Endodermal cell (in vitro differentiated cells): ENCODE measurements around the gene ODAD4. TPM values are rescaled to one million over a fixed set of nuclear protein-coding genes. Genes with fewer than 3 reads are reported as not detected.

Experiments used
- DNase-seq: peaks from one replicate; pipeline ENCODE4 v3.0.0-alpha.2; 2017
- H3K27ac ChIP-seq: 2 replicates; pipeline ENCODE4 v1.5.1; 2013; ENCODE audit warnings: mild to moderate bottlenecking, low read depth, low read length, moderate library complexity
- H3K27me3 ChIP-seq: 2 replicates; pipeline ENCODE4 v1.6.1; 2013; ENCODE audit warnings: mild to moderate bottlenecking, low read length, moderate library complexity; ENCODE audit not compliant: insufficient read depth, control insufficient read depth, poor library complexity, severe bottlenecking
- H3K36me3 ChIP-seq: 2 replicates; pipeline ENCODE4 v1.7.0; 2013; ENCODE audit warnings: mild to moderate bottlenecking, low read length, moderate library complexity; ENCODE audit not compliant: control insufficient read depth, insufficient read depth
- H3K4me1 ChIP-seq: one replicate; pipeline ENCODE4 v1.7.0; 2013; ENCODE audit warnings: low read length; ENCODE audit not compliant: control insufficient read depth, insufficient read depth
- H3K4me3 ChIP-seq: 2 replicates; pipeline ENCODE4 v1.5.1; 2013; ENCODE audit warnings: mild to moderate bottlenecking, low read length, moderate library complexity
- H3K9ac ChIP-seq: 2 replicates; pipeline ENCODE4 v1.6.1; 2013; ENCODE audit warnings: mild to moderate bottlenecking, low read length, moderate library complexity; ENCODE audit not compliant: poor library complexity, severe bottlenecking; ENCODE audit errors: extremely low read depth
- H3K9me3 ChIP-seq: 2 replicates; pipeline ENCODE4 v1.6.1; 2013; ENCODE audit warnings: mild to moderate bottlenecking, low read length, moderate library complexity; ENCODE audit not compliant: control insufficient read depth
- H3K27ac Mint-ChIP-seq: 2 replicates; pipeline ENCODE4 v1.8.0; 2020; ENCODE audit warnings: mixed read lengths
- H3K27me3 Mint-ChIP-seq: 2 replicates; pipeline ENCODE4 v1.8.0; 2021; ENCODE audit warnings: mild to moderate bottlenecking, mixed read lengths; ENCODE audit not compliant: insufficient read depth
- H3K36me3 Mint-ChIP-seq: 2 replicates; pipeline ENCODE4 v1.8.0; 2020; ENCODE audit warnings: low read depth, mixed read lengths
- H3K4me1 Mint-ChIP-seq: 2 replicates; pipeline ENCODE4 v1.8.0; 2020; ENCODE audit warnings: mixed read lengths
- H3K4me3 Mint-ChIP-seq: 2 replicates; pipeline ENCODE4 v1.8.0; 2020; ENCODE audit warnings: mild to moderate bottlenecking, moderate library complexity, mixed read lengths
- H3K9me3 Mint-ChIP-seq: 2 replicates; pipeline ENCODE4 v1.8.0; 2020; ENCODE audit warnings: mild to moderate bottlenecking, mixed read lengths
- CTCF ChIP-seq: fragments of 200-600 bp; sonication (generic); conservative IDR thresholded peaks from 2 replicates; pipeline ENCODE4 v1.5.0; 2021; ENCODE audit warnings: antibody characterized with exemption, mild to moderate bottlenecking
- WGBS, 2 experiments: methylation state at CpG; one replicate each; pipeline versions ENCODE4 v1.1.5 to v1.1.7; 2013; ENCODE audit warnings: missing lambda C conversion rate in 2 of 2, mixed read lengths in 1 of 2; ENCODE audit not compliant: insufficient coverage in 1 of 2, insufficient read length in 1 of 2; 5-methylcytosine and 5-hydroxymethylcytosine counted together
- total RNA-seq, 2 donors: library from RNA; stranded (reverse); fragmentation: NEBNext Ultra II Directional in 1 of 2; extraction: Animal tissue kit (Norgen Biotek cat#: 25700) in 1 of 2; gene quantifications; 2 replicates in 1 of 2; 3 replicates in 1 of 2; pipeline ENCODE4 v1.2.1, GENCODE V29; 2021

ODAD4 gene
- total RNA-seq, 2 donors from 2014 or later, result 3.9 to 4.7 TPM

- no peak for DNase-seq
- Histone ChIP-seq H3K27ac (no peak overlapping the region), H3K4me1 (no peaks in the 10 kb centered on the region), H3K36me3 (peaks cover 7% of the 10 kb centered on the region), H3K4me3 (no peak overlapping the region), H3K27me3 (no peaks in the 10 kb centered on the region), H3K9ac (no peak overlapping the region), H3K9me3 (no peaks in the 10 kb centered on the region)
- Mint-ChIP-seq H3K4me1 (no peaks in the 10 kb centered on the region), H3K27me3 (no peaks in the 10 kb centered on the region), H3K9me3 (no peaks in the 10 kb centered on the region), H3K27ac (no peak overlapping the region), H3K36me3 (peaks cover 15% of the 10 kb centered on the region), H3K4me3 (no peak overlapping the region)
- TF ChIP-seq CTCF, result no peak
- WGBS, 2 experiments, result 86 to 89% methylated on average over 11 of the region's 11 CpGs
These were observed 18.5 kb downstream of the ODAD4 start for GRCh38 chr17:41948762-41949460.

- DNase-seq, result no peak
- H3K9ac ChIP-seq, result no peak overlapping the region
- H3K27me3 Mint-ChIP-seq, result no peaks in the 10 kb centered on the region
- no peak overlapping the region for H3K27ac Mint-ChIP-seq
- H3K9me3 ChIP-seq, result no peaks in the 10 kb centered on the region
- peaks cover 8% of the 10 kb centered on the region for H3K36me3 Mint-ChIP-seq
- TF ChIP-seq CTCF, result no peak
- H3K27ac ChIP-seq, result no peak overlapping the region
- H3K36me3 ChIP-seq, result no peaks in the 10 kb centered on the region
- peaks cover 10% of the 10 kb centered on the region for H3K4me1 ChIP-seq
- H3K4me3 ChIP-seq, result no peak overlapping the region
- H3K4me1 Mint-ChIP-seq, result peaks cover 26% of the 10 kb centered on the region
- no peaks in the 10 kb centered on the region for H3K27me3 ChIP-seq
- H3K9me3 Mint-ChIP-seq, result no peaks in the 10 kb centered on the region
- 96 to 100% methylated on average over 3 to 6 of the region's 6 CpGs for WGBS, 2 experiments
- H3K4me3 Mint-ChIP-seq, result no peak overlapping the region
These were observed 26.1 kb downstream of the ODAD4 start for GRCh38 chr17:41956522-41956921.

DNA sequence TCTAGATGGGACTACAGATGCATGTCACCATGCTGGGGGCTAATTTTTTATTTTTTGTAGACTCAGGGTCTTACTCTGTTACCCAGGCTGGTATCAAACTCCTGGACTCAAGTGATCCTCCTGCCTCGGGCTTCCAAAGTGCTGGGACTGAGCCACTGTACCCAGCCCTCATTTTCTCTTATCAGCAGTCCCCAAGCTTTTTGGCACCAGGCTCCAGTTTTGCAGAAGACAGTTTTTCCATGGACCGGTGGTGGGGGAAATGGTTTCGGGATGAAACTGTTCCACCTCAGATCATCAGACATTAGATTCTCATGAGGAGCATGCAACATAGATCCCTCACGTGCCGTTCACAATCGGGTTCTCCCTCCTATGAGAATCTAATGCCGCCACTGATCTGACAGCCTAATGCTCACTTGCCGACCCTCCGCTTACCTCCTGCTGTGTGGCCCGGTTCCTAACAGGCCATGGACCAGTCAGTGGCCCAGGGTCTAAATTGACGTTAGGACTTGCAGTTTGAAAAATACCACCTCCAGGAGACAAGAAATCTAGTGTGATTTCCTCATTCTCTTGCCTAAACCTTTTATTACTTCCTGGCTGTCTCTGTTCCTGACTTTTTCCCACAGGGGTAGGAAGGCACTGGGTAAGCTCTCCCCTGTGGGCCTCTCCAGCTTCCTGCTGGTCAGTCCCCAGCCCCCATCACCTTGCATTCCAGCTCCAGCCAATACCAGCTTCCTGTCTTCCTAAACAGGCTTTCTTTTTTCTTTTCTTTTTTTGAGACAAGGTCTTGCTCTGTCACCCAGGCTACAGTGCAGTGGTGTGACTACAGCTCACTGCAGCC lies 26.8 kb downstream of the ODAD4 start:
- peaks cover 8% of the 10 kb centered on the region for H3K36me3 Mint-ChIP-seq
- no peak overlapping the region for H3K27ac ChIP-seq
- WGBS, 2 experiments, result 74 to 77% methylated on average over 8 to 11 of the region's 11 CpGs
- no peak for TF ChIP-seq CTCF
- H3K27ac Mint-ChIP-seq, result peak overlapping the region; percentile 60
- H3K9ac ChIP-seq, result no peak overlapping the region
- H3K27me3 Mint-ChIP-seq, result no peaks in the 10 kb centered on the region
- no peaks in the 10 kb centered on the region for H3K27me3 ChIP-seq
- no peaks in the 10 kb centered on the region for H3K36me3 ChIP-seq
- peaks cover 26% of the 10 kb centered on the region for H3K4me1 Mint-ChIP-seq
- peaks cover 10% of the 10 kb centered on the region for H3K4me1 ChIP-seq
- no peaks in the 10 kb centered on the region for H3K9me3 Mint-ChIP-seq
- no peak overlapping the region for H3K4me3 Mint-ChIP-seq
- no peaks in the 10 kb centered on the region for H3K9me3 ChIP-seq
- H3K4me3 ChIP-seq, result no peak overlapping the region
- DNase-seq, result peak; percentile 77
